Testis (tissue), 2 donors: Measurements from ENCODE around the gene MAP7.

Experiments used
- POLR2A ChIP-seq: fragments of 450-650 bp; IDR thresholded peaks from one replicate; pipeline ENCODE4 v1.6.1; 2017; ENCODE audit warnings: antibody characterized with exemption, mild to moderate bottlenecking, moderate library complexity
- TF ChIP-seq, protein P1 (sequence below), 3 experiments: fragments of 450-650 bp in 2 of 3; fragments of 200-600 bp in 1 of 3; sonication (generic) in 1 of 3; IDR thresholded peaks; one replicate each; pipeline ENCODE4 v1.5.1; 2016 to 2019; ENCODE audit warnings: antibody characterized with exemption in 3 of 3, mild to moderate bottlenecking in 2 of 3, moderate library complexity in 1 of 3

GRCh38 chr6:136501514-136501913 lies 48.7 kb downstream of the MAP7 start:
- TF ChIP-seq, protein P1, sequence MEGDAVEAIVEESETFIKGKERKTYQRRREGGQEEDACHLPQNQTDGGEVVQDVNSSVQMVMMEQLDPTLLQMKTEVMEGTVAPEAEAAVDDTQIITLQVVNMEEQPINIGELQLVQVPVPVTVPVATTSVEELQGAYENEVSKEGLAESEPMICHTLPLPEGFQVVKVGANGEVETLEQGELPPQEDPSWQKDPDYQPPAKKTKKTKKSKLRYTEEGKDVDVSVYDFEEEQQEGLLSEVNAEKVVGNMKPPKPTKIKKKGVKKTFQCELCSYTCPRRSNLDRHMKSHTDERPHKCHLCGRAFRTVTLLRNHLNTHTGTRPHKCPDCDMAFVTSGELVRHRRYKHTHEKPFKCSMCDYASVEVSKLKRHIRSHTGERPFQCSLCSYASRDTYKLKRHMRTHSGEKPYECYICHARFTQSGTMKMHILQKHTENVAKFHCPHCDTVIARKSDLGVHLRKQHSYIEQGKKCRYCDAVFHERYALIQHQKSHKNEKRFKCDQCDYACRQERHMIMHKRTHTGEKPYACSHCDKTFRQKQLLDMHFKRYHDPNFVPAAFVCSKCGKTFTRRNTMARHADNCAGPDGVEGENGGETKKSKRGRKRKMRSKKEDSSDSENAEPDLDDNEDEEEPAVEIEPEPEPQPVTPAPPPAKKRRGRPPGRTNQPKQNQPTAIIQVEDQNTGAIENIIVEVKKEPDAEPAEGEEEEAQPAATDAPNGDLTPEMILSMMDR (IDR thresholded peaks at IDR 0.05): no peak
- no peak for TF ChIP-seq POLR2A
